HepG2 (cell line): ENCODE measurements around the gene INTS1. TPM values are rescaled to one million over a fixed set of nuclear protein-coding genes. Genes with fewer than 3 reads are reported as not detected.

Experiments
- ARNT ChIP-seq: fragments of 450-650 bp; IDR thresholded peaks from 2 replicates; pipeline ENCODE4 v1.6.1; 2017
- GTF3A ChIP-seq: sonication (generic); formaldehyde crosslinking; conservative IDR thresholded peaks from 2 replicates; pipeline ENCODE4 v1.4.0; 2020; ENCODE audit warnings: mild to moderate bottlenecking, missing genetic modification reagents
- HOXA3 ChIP-seq: sonication (generic); formaldehyde crosslinking; IDR thresholded peaks from 2 replicates; pipeline ENCODE4 v1.5.0; 2020; ENCODE audit warnings: missing genetic modification reagents
- ISL2 ChIP-seq: sonication (generic); formaldehyde crosslinking; IDR thresholded peaks from 2 replicates; pipeline ENCODE4 v1.5.0; 2020; ENCODE audit warnings: missing genetic modification reagents
- KMT2A ChIP-seq: sonication (generic); formaldehyde crosslinking; IDR thresholded peaks from 2 replicates; pipeline ENCODE4 v1.4.0; 2020; ENCODE audit warnings: missing genetic modification reagents
- MXD1 ChIP-seq: sonication (generic); formaldehyde crosslinking; IDR thresholded peaks from 2 replicates; pipeline ENCODE4 v1.4.0; 2020; ENCODE audit warnings: mild to moderate bottlenecking, missing genetic modification reagents
- MXD3 ChIP-seq: IDR thresholded peaks from 2 replicates; pipeline ENCODE4 v1.6.1; 2016; ENCODE audit warnings: mild to moderate bottlenecking, missing biosample characterization, missing genetic modification reagents
- NFE2L1 ChIP-seq: sonication (generic); formaldehyde crosslinking; IDR thresholded peaks from 2 replicates; pipeline ENCODE4 v1.4.0; 2020; ENCODE audit warnings: missing genetic modification reagents, mild to moderate bottlenecking, borderline replicate concordance
- SIN3A ChIP-seq: IDR thresholded peaks from 2 replicates; pipeline ENCODE4 v1.6.1; 2011; ENCODE audit warnings: low read depth, mild to moderate bottlenecking, control low read depth, low read length, borderline replicate concordance
- SNAPC4 ChIP-seq: sonication (generic); formaldehyde crosslinking; IDR thresholded peaks from 2 replicates; pipeline ENCODE4 v1.4.0; 2020; ENCODE audit warnings: mild to moderate bottlenecking, missing genetic modification reagents
- TAF1 ChIP-seq: sonication (generic); formaldehyde crosslinking; IDR thresholded peaks from 2 replicates; pipeline ENCODE4 v1.4.0; 2020; ENCODE audit warnings: missing genetic modification reagents
- TCF7 ChIP-seq: sonication (generic); IDR thresholded peaks from 2 replicates; pipeline ENCODE4 v1.6.1; 2016; ENCODE audit warnings: antibody characterized with exemption, low read depth
- UBTF ChIP-seq: sonication (generic); formaldehyde crosslinking; IDR thresholded peaks from 2 replicates; pipeline ENCODE4 v1.4.0; 2020; ENCODE audit warnings: mild to moderate bottlenecking, missing genetic modification reagents
- ZFP90 ChIP-seq: sonication (generic); formaldehyde crosslinking; IDR thresholded peaks from 2 replicates; pipeline ENCODE4 v1.8.0; 2022; ENCODE audit warnings: missing genetic modification reagents, mild to moderate bottlenecking, inconsistent platforms, borderline replicate concordance
- ZNF136 ChIP-seq: sonication (generic); formaldehyde crosslinking; IDR thresholded peaks from 2 replicates; pipeline ENCODE4 v1.8.1; 2022; ENCODE audit warnings: low read depth, mild to moderate bottlenecking, moderate library complexity, missing genetic modification reagents
- ZNF138 ChIP-seq: sonication (generic); formaldehyde crosslinking; IDR thresholded peaks from 2 replicates; pipeline ENCODE4 v1.5.0; 2020; ENCODE audit warnings: mild to moderate bottlenecking, low read depth, missing genetic modification reagents
- ZNF260 ChIP-seq: sonication (generic); formaldehyde crosslinking; IDR thresholded peaks from 2 replicates; pipeline ENCODE4 v1.4.0; 2020; ENCODE audit warnings: missing genetic modification reagents, low read depth, mild to moderate bottlenecking, borderline replicate concordance
- ZNF33A ChIP-seq: sonication (generic); formaldehyde crosslinking; IDR thresholded peaks from 2 replicates; pipeline ENCODE4 v1.5.1; 2020; ENCODE audit warnings: missing genetic modification reagents, mild to moderate bottlenecking, moderate library complexity, borderline replicate concordance
- ZNF543 ChIP-seq: sonication (generic); formaldehyde crosslinking; IDR thresholded peaks from 2 replicates; pipeline ENCODE4 v1.4.0; 2020; ENCODE audit warnings: mild to moderate bottlenecking, missing genetic modification reagents
- ZNF709 ChIP-seq: sonication (generic); formaldehyde crosslinking; IDR thresholded peaks from 2 replicates; pipeline ENCODE4 v1.5.0; 2020; ENCODE audit warnings: mild to moderate bottlenecking, missing genetic modification reagents
- ZNF83 ChIP-seq: sonication (generic); formaldehyde crosslinking; IDR thresholded peaks from 2 replicates; pipeline ENCODE4 v1.4.0; 2020; ENCODE audit warnings: missing genetic modification reagents, mild to moderate bottlenecking, borderline replicate concordance
- polyA plus RNA-seq, 8 experiments: library from polyadenylated mRNA; depleted of rRNA in 3 of 8; stranded (reverse) in 7 of 8; unstranded in 1 of 8; fragments of >200 nt; fragmentation: Illumina TruSeq in 4 of 8; extraction: Trizol in 4 of 8; gene quantifications; 2 replicates each; pipeline versions ENCODE4 v1.2.1 to v1.2.3, GENCODE V29; 2011 to 2016; ENCODE audit warnings: low read depth in 4 of 8, missing spikeins in 1 of 8, mixed read lengths in 1 of 8; ENCODE audit not compliant: insufficient read depth in 1 of 8
- total RNA-seq, 5 experiments: library from RNA; depleted of rRNA; stranded (reverse); fragments of >200 nt; fragmentation: Illumina TruSeq; extraction: Trizol; gene quantifications; 2 replicates each; pipeline ENCODE4 v1.2.3, GENCODE V29; 2016; ENCODE audit warnings: low read depth in 1 of 5

The INTS1 gene
- total and polyA plus RNA-seq, 2 of the 13 experiments (the other 11 are each of a cell fraction or from before 2014, with no cell fraction given) = 13.7 to 29.0 TPM

DNA sequence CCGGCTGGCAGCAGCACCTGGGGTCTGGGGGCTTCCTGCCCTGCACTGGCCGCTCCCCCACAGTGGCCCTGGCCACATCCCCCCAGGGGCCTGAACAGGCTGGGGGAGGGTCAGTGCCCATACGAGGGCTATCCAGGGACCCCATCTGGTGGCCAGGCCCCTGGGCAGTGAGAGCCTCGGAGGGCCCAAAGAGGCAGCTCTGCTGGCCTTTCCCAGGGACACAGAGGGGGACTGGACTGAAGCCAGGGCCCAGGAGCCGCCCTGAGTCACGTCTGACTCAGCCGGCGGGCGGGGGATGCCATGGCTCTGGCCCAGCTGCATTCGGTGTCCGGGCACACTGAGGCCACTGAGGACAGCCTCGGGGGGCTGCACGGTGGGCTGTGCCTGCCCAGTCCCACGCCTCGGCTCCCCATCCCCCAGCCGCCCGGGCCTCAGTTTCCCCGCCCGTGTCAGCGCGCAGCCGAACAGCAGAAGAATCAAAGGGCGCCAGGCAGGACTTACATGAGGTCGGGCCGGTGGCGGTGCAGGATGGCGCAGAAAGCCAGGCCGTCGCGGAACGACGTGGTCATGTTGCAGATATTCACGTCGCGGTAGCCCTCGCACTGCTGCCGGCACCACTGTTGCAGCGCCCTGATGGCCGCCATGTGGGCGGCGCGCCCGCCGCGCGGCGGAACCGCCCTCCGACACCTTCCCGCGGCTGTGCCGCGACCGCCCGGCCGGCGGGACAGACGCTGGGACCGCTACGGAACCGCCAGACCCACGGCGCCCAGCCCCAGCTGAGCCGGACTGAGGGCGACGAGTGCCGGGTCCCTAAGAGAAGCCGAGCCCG is 45.3 kb downstream of the INTS1 start, which contains the start of gene MICALL2 (continued):
- no peak for TF ChIP-seq SNAPC4 (CRISPR knock-in tag)
- TF ChIP-seq ZNF136 (CRISPR knock-in tag) = no peak
- TF ChIP-seq MXD3 (CRISPR knock-in tag) = peak; percentile 61; the same call in 1 of the 2 replicates
- no peak for TF ChIP-seq TCF7
- TF ChIP-seq KMT2A (CRISPR knock-in tag) = no peak
- TF ChIP-seq GTF3A = no peak
- no peak for TF ChIP-seq ZNF260 (CRISPR knock-in tag)
- peak; percentile 36; the same call in 1 of the 2 replicates for TF ChIP-seq TAF1 (CRISPR knock-in tag)
- peak; percentile 72 for TF ChIP-seq UBTF (CRISPR knock-in tag)
- TF ChIP-seq ZFP90 (CRISPR knock-in tag) = 0 out of 2 replicates have a peak, but pooled peaks have one; percentile 20
- TF ChIP-seq ZNF138 (CRISPR knock-in tag) = 0 out of 2 replicates have a peak, but pooled peaks have one; percentile 37
- TF ChIP-seq ZNF83 (CRISPR knock-in tag) = 0 out of 2 replicates have a peak, but pooled peaks have one; percentile 42
- TF ChIP-seq ZNF709 = no peak
- no peak for TF ChIP-seq ZNF33A (CRISPR knock-in tag)
- no peak for TF ChIP-seq ISL2 (CRISPR knock-in tag)
- 0 out of 2 replicates have a peak, but pooled peaks have one; percentile 24 for TF ChIP-seq MXD1 (CRISPR knock-in tag)
- TF ChIP-seq HOXA3 (CRISPR knock-in tag) = peak; percentile 66
- TF ChIP-seq ZNF543 (CRISPR knock-in tag) = peak; percentile 23; the same call in 1 of the 2 replicates
- no peak for TF ChIP-seq ARNT
- peak; percentile 70; the same call in 1 of the 2 replicates for TF ChIP-seq NFE2L1 (CRISPR knock-in tag)
- TF ChIP-seq SIN3A = peak; percentile 92; the same call in 1 of the 2 replicates
